DMS153 treated with DMSO at 0.1 percent for 48 hours (cell line): ENCODE measurements around the gene PLEKHG2.

Experiments
- DNase-seq: peaks from one replicate; lab custom pipeline; 2025; ENCODE audit not compliant: unreplicated experiment; lab: John Stamatoyannopoulos, UW

Gene PLEKHG2

DNA sequence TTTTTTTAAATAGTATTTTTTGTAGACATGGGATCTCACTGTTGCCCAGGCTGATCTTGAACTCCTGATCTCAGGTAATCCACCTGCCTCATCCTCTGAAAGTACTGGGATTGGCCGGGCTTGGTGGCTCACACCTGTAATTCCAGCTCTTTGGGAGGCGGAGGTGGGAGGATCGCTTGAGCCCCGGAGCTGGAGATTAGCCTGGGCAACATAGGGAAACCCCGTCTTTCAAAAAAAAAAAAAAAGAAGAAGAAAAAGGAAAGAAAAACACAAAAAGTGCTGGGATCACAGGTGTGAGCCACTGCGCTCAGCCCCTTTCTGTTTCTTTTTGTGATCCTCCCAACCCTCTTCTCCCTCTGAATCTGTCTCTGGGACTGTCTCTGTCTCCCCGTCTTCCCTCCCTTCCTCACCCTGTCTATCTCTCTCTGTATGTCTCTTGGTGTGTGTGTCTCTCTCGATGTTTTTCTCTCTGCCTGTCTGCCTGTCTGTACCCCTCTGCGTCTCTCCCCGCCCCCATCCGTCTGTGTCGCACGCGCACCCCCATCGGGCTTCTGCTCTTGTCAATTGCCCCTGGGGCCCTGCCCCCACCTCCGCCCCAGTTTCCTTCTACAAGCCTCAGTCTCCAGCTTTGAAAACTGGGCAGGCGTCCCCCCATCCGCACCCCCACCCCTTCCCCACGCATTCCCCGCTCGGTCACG, 6.4 kb upstream of the PLEKHG2 start:
- no peak for DNase-seq

DNA sequence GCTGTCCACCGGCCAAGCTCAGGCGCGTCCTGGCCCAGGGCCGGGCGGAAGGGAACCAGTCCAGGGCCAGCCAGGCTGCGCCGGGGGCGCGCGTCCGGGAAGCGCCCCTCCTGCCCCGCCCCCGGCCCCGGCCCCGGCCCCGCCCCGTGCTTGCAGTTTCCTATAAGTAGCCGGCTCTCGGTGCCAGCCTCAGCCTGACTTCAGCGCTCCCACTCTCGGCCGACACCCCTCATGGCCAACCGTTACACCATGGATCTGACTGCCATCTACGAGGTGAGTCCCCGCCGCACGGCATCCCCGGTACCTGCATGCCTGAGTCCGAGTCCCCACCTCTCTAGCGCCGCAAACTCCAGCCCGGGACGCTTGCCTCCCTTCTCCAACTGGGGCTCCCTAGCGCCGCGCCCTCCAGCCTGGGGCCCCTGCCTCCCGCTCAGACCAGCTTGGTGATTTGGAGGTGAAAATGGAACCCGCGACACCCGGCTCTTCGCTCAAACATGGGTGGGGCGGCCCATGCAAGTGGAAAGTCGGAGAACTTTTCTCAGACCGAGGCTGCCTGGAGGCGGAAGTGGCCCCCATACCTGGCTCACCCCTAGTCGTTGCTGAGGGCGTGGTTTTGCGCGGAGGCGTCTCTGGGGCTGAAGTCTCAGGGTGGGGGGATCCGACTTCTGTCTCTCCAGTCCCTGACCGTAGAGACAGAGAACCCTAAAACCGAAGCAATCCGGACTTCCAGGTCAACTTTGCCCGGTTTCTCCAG, 5.6 kb upstream of the PLEKHG2 start, which contains the start of gene ZFP36:
ZFP36 (plus strand) TSS at position 192 of the 754 bp plus-strand sequence; CDS start at position 250, 58 bp downstream.
- DNase-seq: peak; percentile 63

DNA sequence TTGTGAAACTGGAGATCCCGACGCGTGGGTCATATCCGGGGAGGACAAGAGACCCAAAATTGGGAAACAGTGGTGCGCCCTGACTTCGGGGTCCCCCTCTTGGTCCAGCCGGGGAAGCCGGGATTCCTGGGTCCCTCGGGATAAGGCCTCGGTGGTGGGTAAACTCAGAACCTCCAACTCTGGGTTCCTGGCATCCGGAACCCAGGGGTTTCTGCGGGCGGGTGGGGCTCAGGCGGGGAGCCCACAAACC, 5.1 kb upstream of the PLEKHG2 start:
- no peak for DNase-seq

DNA sequence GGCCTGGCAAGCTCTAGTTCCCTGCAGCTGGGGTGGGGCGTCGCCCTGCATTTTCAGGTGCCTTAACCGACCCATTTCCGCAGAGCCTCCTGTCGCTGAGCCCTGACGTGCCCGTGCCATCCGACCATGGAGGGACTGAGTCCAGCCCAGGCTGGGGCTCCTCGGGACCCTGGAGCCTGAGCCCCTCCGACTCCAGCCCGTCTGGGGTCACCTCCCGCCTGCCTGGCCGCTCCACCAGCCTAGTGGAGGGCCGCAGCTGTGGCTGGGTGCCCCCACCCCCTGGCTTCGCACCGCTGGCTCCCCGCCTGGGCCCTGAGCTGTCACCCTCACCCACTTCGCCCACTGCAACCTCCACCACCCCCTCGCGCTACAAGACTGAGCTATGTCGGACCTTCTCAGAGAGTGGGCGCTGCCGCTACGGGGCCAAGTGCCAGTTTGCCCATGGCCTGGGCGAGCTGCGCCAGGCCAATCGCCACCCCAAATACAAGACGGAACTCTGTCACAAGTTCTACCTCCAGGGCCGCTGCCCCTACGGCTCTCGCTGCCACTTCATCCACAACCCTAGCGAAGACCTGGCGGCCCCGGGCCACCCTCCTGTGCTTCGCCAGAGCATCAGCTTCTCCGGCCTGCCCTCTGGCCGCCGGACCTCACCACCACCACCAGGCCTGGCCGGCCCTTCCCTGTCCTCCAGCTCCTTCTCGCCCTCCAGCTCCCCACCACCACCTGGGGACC, 4.6 kb upstream of the PLEKHG2 start:
- no peak for DNase-seq

DNA sequence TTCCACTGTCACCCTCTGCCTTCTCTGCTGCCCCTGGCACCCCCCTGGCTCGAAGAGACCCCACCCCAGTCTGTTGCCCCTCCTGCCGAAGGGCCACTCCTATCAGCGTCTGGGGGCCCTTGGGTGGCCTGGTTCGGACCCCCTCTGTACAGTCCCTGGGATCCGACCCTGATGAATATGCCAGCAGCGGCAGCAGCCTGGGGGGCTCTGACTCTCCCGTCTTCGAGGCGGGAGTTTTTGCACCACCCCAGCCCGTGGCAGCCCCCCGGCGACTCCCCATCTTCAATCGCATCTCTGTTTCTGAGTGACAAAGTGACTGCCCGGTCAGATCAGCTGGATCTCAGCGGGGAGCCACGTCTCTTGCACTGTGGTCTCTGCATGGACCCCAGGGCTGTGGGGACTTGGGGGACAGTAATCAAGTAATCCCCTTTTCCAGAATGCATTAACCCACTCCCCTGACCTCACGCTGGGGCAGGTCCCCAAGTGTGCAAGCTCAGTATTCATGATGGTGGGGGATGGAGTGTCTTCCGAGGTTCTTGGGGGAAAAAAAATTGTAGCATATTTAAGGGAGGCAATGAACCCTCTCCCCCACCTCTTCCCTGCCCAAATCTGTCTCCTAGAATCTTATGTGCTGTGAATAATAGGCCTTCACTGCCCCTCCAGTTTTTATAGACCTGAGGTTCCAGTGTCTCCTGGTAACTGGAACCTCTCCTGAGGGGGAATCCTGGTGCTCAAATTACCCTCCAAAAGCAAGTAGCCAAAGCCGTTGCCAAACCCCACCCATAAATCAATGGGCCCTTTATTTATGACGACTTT, 3.9 kb upstream of the PLEKHG2 start:
- peak; percentile 18 for DNase-seq

DNA sequence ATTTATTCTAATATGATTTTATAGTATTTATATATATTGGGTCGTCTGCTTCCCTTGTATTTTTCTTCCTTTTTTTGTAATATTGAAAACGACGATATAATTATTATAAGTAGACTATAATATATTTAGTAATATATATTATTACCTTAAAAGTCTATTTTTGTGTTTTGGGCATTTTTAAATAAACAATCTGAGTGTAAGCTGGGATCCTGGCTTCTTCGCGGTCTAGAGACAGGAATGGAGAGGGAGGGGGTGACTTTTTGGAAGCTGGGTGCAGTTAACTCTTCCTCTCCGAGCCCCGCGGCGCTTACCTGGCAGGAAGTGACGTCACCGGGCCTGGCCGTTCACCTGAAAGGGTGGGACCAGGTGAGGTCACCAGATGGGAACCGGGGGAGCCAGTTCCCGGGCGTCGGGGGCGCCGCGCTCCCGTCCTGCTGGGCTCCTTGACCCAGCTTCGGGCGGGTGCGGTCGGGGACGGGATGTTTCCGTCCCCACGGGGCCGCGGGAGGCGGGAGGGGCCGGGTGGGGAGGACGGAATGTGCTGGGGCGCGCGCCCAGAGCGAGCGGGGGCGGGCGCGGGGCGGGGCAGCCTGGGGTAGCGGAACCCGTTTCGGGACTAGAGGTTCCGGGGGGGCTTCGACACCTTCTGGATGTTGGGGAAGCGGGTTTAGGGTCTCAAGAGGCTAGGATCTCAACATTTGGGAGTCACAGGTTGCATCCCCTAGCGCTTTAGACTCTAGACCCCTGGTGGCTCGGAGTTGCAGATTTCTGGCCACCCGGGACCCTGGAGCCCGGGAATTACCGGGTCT, 3.1 kb upstream of the PLEKHG2 start:
- DNase-seq: peak; percentile 83

DNA sequence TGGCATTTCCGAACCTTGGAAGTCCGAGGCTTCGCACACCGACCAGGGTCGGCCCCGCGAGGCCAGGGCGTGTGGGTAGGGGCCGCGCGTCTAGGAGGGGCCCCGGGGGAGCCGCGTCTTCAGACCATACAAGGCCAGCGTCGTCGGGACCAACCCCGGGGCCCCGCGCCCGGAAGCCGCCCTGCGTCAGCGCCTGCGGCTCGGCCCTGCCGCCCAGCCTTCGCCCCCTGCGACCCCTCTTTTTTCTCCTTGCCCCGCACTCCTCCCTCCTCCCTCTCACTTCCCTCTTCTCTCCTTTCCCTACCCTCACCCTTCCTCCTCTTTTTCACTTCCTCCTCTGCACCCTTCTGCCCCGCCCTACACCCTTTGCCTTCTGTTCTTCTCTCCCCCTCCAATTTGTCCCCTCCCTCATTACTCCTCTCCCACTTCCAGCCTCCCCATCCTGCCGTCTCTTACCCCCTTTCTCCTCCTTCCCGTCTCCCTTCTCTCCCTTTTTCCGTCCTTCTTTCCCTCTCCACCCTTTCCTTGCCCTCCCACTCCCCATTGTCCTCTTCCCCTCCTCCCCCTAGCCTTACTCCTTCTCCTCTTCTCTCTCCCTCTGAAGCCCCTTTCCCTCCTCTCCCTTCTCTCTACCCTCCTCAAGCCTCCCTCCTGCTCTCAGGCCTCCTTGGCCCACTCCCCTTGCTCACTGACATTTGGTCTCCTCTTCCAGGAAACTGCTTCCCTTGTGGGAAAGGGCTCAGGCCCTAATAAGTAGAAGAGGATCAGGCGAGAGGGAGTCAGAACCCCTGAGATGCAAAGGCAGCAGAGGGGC, 2.2 kb upstream of the PLEKHG2 start:
- DNase-seq: no peak

DNA sequence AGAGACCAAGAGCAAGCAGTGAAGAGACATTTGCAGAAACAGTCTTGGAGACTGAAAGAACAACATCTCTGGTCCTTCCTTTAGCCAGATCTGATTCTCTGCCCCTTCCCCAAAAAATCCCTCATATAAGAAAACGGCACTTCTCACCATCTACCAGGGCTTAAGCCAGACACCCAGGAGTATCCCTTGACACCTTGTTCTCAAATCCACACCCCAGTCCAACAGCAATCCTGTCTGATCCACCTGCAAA, 1.7 kb upstream of the PLEKHG2 start:
- DNase-seq: no peak

DNA sequence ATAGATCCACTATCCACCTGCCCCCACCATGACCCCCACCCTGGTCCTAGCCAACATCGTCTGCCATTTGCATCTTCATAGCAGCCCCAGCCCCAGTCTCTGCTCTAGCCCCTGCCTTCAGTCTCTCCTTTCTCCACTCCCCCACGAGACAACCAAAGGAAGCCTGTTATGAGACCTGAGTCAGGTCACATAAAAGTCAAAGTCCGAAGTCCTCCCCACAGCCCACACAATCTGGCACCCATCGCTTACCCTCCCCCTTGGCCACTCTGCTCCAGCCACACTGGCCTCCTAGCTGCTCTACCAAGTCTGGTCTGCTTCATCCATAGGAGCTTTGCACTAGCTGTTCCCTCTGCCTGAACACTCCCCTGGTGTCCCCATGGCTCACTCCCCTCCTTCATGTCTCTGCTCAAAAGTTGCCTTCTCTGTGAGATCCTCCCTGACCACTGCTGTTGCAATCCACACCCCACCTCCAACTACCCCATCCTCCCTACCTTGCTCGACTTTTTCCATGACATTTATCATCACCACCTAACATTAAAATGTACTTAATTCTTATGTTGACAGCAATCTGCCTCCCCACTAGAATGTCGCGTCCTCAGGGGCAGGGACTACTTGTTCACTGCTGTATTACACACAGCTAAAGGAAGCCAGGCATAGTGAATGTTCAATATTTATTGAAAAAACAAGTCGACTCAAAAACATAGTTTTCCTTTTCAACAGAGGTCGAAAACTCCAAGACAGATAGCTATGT, 1.2 kb upstream of the PLEKHG2 start:
- no peak for DNase-seq

DNA sequence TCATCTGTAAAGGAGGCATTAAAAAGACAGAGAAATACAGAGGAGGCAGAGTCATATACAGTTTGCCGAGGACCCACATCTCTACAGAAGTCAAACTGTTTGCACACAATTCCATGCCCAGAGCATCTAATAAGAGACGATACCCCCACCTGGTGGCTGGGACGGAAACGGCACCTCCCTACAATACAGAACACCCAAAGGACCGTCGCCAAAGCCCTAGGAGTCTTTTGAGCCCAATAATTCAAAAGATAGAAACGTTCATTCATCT, 703 bp upstream of the PLEKHG2 start:
- DNase-seq: peak; percentile 93

DNA sequence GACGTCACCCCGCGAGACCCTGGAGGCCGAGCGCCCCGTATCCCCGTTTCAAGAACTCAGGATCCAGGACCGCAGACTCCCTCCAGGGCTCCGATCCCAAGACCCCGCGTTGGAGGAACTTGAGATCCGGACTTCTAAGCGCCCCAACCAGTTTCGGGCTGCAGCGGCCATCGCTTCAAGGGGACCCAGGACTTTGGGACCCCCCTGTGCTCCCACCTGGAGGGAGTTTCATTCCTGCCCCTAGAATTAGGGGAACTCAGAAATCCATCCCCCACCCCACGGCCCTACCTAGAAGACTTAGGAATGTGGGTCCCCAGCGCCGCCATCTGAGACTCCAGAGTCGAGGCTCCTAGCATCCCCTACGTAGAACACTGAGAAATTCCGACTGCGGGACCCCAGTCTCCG, 400 bp downstream of the PLEKHG2 start:
- DNase-seq: no peak

DNA sequence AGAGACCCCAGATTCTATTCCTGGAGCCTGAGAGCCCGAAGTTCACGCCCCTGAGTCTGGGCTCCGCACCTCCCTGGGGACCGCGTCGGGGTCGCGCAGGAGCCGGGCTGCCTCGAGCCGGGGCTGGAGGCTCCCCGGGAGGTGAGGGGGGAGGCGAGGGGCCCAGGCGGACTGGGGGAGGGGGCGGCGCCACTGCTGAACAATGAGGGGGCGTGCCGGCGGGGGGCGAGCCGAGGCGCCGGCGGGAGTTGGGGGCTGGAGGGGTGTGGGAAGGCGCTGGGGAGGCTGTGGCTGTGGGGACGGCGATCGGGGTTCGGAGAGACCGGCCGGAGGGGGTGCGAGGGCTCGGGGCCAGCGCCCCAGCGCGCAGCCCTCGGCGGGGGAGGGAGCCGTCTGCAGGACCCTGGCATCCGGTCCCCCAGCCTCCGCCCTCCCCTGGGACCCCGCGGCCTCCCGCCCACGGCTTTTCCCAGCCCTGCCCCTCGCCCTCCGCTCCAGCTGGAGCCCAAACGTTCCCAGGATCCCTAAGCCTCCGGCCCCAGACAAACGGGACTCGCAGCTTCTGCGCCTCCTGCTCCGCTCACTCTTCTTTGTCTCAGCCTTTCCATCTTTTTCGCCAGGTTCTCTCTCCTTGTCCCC, 922 bp downstream of the PLEKHG2 start:
- DNase-seq: peak; percentile 14

DNA sequence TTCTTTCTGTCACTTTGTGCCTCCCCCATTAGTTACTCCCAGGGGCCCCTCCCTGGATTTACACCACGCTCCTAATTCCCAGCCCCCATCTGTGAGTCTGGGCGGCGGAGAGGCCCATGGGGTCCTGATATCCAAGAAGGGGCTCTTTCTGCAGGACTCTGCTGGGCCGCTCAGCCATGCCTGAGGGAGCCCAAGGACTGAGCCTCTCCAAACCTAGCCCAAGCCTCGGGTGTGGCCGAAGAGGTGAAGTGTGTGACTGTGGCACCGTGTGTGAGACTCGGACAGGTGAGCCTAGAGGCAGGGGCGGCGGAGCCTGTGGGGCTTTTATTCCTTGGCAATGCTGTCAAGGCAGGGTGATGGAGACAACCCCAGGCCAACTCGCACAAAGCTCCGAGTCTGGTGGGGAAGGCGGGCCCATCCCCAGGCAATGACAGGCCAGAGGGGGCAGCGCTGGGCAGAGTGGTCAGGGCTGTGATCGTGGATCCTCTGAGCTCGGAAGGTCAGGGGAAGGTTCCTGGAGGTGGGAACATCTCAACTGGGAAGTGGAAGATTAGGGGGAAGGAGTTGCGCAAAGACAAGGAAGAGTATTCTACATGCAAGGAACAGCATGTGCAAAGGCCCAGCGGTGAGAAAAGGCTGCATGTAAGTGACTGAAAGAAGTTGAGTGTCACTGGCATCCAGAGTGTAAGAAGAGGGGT, 1.6 kb downstream of the PLEKHG2 start:
- DNase-seq: no peak

DNA sequence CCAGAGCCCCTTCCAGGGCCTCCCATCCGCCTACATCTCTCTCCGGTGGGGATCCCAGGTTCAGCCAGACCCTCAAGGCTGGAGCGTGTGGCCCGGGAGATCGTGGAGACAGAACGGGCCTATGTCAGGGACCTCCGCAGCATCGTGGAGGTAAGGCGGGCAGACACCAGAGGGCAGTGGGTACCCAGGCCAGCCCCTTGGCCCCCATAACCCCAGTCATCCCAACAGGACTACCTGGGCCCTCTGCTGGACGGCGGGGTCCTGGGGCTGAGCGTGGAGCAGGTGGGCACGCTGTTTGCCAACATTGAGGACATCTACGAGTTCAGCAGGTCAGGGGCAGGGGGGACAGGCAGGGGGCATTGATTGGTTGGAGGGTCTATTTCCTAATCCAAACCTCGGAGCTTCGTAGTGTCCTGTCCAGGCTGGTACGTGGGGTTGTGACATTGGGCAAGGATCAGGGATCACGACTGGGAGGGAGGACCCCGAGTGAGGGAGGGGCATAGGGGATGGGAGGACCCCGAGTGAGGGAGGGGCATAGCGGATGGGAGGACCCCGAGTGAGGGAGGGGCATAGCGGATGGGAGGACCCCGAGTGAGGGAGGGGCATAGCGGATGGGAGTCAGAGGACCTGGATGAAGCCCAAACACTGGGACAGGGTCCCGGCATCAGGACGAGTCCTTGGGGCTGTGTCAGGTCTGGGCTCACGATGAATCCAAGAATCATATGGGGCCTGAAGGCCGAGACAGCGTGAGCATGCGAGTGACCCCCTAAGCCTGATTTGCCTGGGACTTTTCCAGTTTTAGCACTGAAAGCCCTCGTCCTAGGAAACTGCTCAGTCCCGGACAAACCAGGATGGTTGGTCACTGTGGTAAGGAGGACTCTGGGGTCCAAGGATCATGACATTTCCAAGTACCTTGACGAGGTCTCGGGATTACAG, 2.9 kb downstream of the PLEKHG2 start:
- no peak for DNase-seq

DNA sequence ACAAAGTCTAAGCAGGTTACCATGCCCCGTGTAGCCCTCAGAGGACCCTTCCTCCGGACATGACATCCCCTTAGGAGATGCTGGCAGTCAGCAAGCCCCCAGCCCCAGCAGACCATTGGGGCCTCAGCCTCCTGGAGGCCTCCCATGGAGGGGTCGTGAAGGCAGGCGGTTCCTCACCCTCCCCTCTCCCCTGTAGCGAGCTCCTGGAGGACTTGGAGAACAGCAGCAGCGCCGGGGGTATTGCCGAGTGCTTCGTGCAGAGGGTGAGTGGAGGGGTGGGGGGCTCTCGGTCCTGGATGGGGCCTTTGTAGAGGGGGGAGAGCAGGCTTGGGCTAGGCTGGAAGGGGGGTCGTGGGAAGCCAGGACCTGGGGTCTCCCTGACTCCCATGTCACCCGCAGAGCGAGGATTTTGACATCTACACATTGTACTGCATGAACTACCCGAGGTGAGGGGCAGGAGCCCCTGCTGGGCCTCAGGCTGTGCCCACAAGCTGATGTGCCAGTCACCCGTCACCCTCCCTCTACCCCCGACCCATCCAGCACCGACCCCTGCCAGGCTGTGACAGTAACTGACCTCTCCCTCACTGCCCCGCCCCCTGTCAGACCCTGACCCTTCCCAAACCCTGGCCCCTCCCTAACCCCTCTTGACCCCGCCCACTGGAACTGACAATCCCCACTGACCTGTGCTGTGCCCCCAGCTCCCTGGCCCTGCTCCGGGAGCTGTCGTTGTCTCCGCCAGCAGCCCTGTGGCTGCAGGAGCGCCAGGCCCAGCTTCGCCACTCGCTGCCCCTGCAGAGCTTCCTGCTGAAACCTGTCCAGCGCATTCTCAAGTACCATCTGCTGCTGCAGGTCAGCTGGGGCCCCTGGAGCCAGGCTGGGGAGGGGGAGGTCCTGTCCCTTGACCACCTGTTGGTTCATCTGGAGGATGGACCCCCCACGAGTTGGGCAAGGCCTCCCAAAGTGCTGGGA, 4.0 kb downstream of the PLEKHG2 start:
- no peak for DNase-seq

DNA sequence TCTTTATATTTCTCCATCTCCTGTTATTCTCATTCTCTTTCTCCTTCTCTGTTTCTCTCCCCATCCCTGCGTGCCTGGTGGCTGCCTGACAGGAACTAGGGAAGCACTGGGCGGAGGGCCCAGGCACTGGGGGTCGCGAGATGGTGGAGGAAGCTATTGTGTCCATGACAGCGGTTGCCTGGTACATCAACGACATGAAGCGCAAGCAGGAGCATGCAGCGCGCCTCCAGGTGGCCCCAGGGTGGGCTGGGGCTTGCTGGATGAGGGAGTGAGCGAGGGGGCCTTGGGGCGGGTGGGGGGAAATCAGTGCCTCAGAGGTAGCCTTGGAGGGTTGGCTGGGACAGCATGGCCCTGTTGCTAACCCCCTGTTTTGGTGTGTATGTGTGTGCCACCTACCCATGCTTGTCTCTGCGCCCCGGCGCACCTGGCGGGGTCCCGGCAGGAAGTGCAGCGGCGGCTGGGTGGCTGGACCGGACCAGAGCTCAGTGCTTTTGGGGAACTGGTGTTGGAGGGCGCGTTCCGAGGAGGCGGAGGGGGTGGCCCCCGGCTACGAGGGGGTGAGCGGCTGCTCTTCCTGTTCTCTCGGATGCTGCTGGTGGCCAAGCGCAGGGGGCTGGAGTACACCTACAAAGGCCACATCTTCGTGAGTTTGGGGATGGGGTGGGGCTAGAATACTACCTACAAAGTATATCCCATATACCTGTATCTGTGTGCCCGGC, 5.2 kb downstream of the PLEKHG2 start:
- no peak for DNase-seq
